ENCODE data around the gene PTPRM. TPM values are rescaled to one million over a fixed set of nuclear protein-coding genes. Genes with fewer than 3 reads are reported as not detected.

PTPRM gene
- total and polyA plus RNA-seq, 2 of the 4 experiments (the other 2 are of a cell fraction) = 28.3 to 51.2 TPM

DNA sequence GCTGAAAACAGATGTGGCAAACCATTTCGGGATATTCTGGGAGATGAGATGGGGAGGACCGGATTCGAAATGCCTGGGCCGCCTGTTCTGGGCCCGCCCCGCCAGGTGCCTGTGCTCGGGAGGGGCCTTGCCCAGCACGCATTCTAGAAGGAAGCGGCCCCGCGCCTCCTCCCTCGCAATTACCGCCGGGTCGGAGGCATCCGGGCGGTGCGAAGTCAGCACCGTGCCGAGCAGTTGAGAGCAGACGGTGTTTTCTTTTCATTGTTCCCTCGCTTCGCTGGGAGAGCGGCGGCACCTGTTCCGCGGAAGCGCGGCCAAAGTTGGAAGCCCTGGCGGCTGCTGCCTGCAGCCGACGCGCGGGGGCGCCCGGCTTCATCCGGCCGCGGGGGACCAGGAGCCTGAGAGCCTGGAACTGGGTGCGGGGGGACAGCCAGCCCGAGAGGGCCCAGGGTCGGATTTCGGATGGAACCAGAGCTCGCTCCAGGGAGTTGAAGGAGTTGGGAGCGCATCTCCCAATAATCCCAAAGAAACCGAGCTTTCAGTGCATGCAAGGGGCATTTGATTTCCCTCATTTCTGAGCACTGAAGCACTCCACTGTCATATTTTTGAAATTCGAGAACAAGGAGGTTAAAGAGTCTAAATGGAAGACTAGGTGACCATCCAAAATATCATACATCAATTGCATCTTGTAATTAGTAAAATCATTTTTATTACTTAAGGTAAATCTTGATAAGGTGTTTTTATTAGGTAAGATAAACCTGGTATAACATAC is 800.3 kb downstream of the PTPRM start:
- H3K4me2 ChIP-seq (ENCODE audit: low read depth, low read length) = peak overlapping the region; percentile 78
- dilution Hi-C loops (cut with HindIII; ENCODE audit: low sequenced_read_pairs, unreplicated experiment) (no loop called here), in situ Hi-C loops (cut with MboI; ENCODE audit: low sequenced_read_pairs) (no loop called here), intact Hi-C loops (cut with micrococcal nuclease) (no loop called here)
- H2AK9ac ChIP-seq (replicated peaks; ENCODE audit: low read depth, low read length, poor library complexity) = no peak overlapping the region
- H2BK20ac ChIP-seq (ENCODE audit: low read depth, low read length) = no peak overlapping the region
- no peak overlapping the region; the same call in 1 of the 2 replicates for H4K91ac ChIP-seq (ENCODE audit: insufficient read depth, low read depth, low read length)
- H4K8ac ChIP-seq (ENCODE audit: low read depth in 2 of 2, low read length in 2 of 2) = no peak overlapping the region
- H3K27me3 ChIP-seq (ENCODE audit: control insufficient read depth, insufficient read depth, low read length) = peaks cover 3% of the 10 kb centered on the region
- H3K9ac ChIP-seq (ENCODE audit: low read depth, low read length) = no peak overlapping the region
- H3K18ac ChIP-seq (ENCODE audit: low read depth, low read length) = no peak overlapping the region
- H3K14ac ChIP-seq (replicated peaks; ENCODE audit: low read depth, low read length) = no peak overlapping the region
- H3K9me1 ChIP-seq (ENCODE audit: insufficient read depth, low read length) = peaks cover 8% of the 10 kb centered on the region; the same call in 1 of the 2 replicates
- peaks cover 13% of the 10 kb centered on the region for H3K4me1 ChIP-seq (ENCODE audit: control insufficient read depth, insufficient read depth, low read length)
- no peak overlapping the region for H3K23ac ChIP-seq (ENCODE audit: low read depth, low read length)
- H2BK120ac ChIP-seq (ENCODE audit: low read depth, low read length) = no peak overlapping the region
- H2BK5ac ChIP-seq (ENCODE audit: low read depth, low read length, poor library complexity, severe bottlenecking) = no peak overlapping the region
- H2AFZ ChIP-seq (replicated peaks; ENCODE audit: low read length, poor library complexity) = peak overlapping the region; percentile 67
- no peak for DNase-seq
- no peak overlapping the region for H2BK15ac ChIP-seq (ENCODE audit: low read depth, low read length)
- H3K27ac ChIP-seq (ENCODE audit: insufficient read depth, low read length) = no peak overlapping the region
- H3K56ac ChIP-seq (ENCODE audit: extremely low read depth, insufficient read depth, low read length) = no peak overlapping the region
- H4K5ac ChIP-seq (ENCODE audit: low read depth, low read length) = no peak overlapping the region
- 6% methylated on average over 14 of the region's 47 CpGs; no CpG with 5 or more reads in 1 of the 2 experiments for WGBS, 2 experiments (ENCODE audit: extremely low coverage in 2 of 2, insufficient read length in 1 of 2)
- no peak overlapping the region for H2AK5ac ChIP-seq (ENCODE audit: low read depth, low read length)
- H4K20me1 ChIP-seq (ENCODE audit: insufficient read depth, low read length) = no peaks in the 10 kb centered on the region
- no peaks in the 10 kb centered on the region for H3K79me1 ChIP-seq (ENCODE audit: low read depth in 1 of 2, low read length in 2 of 2)
- no peak overlapping the region for H3K4me3 ChIP-seq (ENCODE audit: insufficient read depth, low read depth, low read length)
- no peaks in the 10 kb centered on the region; the same call in 1 of the 2 replicates for H3K36me3 ChIP-seq (ENCODE audit: control insufficient read depth, insufficient read depth, low read length)
- ATAC-seq (ENCODE audit: low read depth) = peak; percentile 28; the same call in 1 of the 2 replicates
- TF ChIP-seq, protein P1, sequence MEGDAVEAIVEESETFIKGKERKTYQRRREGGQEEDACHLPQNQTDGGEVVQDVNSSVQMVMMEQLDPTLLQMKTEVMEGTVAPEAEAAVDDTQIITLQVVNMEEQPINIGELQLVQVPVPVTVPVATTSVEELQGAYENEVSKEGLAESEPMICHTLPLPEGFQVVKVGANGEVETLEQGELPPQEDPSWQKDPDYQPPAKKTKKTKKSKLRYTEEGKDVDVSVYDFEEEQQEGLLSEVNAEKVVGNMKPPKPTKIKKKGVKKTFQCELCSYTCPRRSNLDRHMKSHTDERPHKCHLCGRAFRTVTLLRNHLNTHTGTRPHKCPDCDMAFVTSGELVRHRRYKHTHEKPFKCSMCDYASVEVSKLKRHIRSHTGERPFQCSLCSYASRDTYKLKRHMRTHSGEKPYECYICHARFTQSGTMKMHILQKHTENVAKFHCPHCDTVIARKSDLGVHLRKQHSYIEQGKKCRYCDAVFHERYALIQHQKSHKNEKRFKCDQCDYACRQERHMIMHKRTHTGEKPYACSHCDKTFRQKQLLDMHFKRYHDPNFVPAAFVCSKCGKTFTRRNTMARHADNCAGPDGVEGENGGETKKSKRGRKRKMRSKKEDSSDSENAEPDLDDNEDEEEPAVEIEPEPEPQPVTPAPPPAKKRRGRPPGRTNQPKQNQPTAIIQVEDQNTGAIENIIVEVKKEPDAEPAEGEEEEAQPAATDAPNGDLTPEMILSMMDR (conservative IDR thresholded peaks at IDR 0.05; ENCODE audit: low read depth, low read length) = peak; percentile 35
- peak; percentile 23; the same call in 1 of the 2 replicates for TF ChIP-seq RAD21 (IDR thresholded peaks at IDR 0.05; ENCODE audit: low read length)
- TF ChIP-seq, protein P2, sequence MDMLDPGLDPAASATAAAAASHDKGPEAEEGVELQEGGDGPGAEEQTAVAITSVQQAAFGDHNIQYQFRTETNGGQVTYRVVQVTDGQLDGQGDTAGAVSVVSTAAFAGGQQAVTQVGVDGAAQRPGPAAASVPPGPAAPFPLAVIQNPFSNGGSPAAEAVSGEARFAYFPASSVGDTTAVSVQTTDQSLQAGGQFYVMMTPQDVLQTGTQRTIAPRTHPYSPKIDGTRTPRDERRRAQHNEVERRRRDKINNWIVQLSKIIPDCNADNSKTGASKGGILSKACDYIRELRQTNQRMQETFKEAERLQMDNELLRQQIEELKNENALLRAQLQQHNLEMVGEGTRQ (IDR thresholded peaks at IDR 0.05; ENCODE audit: low read depth, low read length) = no peak
- CTCF ChIA-PET = no interaction called here
- H3K9me3 ChIP-seq (ENCODE audit: control insufficient read depth, insufficient read depth, low read length) = no peaks in the 10 kb centered on the region
- no peak overlapping the region for H3K4ac ChIP-seq (ENCODE audit: low read depth, low read length)
- no TSS peak for BruUV-seq (replicated peaks)
- POLR2A ChIA-PET (ENCODE audit: unreplicated experiment) = no interaction called here
